H7 (cell line): ENCODE results near the gene SOS2. TPM values are rescaled to one million over a fixed set of nuclear protein-coding genes. Genes with fewer than 3 reads are reported as not detected.
"Not testable (repeated sequence)": the region's sequence is repeated elsewhere in the genome, so short reads cannot be mapped to it uniquely, and the experiment has no call there.

Experiments
- DNase-seq: peaks from one replicate; pipeline ENCODE4 v3.0.0; 2012
- H3K27me3 ChIP-seq: 2 replicates; pipeline ENCODE4 v1.6.0; 2011; ENCODE audit warnings: mild to moderate bottlenecking, low read length; ENCODE audit not compliant: control insufficient read depth, insufficient read depth
- H3K36me3 ChIP-seq: replicated peaks from 2 replicates; pipeline ENCODE4 v1.5.1; 2011; ENCODE audit warnings: low read length; ENCODE audit not compliant: control insufficient read depth, insufficient read depth
- H3K4me3 ChIP-seq: 2 replicates; pipeline ENCODE4 v1.5.1; 2011; ENCODE audit warnings: low read depth, mild to moderate bottlenecking, control low read depth, low read length, moderate library complexity; ENCODE audit not compliant: insufficient read depth
- total RNA-seq: library from RNA; depleted of rRNA; stranded (reverse); fragments of >200 nt; shearing (Covaris generic); gene quantifications from 2 replicates; pipeline ENCODE4 v1.2.3, GENCODE V29; 2014

SOS2 gene
- total RNA-seq, 1 experiment from 2014 or later = 12.9 TPM

DNA sequence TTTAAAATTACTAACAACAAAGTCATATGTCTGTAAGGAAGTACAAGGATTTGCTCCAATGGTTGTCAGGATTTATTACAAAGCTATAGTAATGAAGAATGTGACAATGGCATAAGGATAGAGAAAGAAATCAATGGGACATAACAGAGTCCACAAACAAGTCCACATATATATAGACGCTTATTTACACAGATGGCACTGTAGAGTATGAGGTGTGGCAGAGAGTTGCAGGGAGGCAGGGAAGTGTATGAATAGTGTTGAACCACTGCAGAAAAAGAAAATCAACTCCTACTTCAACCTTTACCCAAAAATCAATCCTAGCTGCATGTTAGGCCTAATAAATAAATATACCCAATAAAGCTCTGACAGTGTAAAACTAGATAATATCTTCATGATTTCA is 21.3 kb downstream of the SOS2 start:
- Histone ChIP-seq H3K36me3 (no peaks in the 10 kb centered on the region), H3K27me3 (no peaks in the 10 kb centered on the region), H3K4me3 (no peak overlapping the region)
- no peak for DNase-seq

DNA sequence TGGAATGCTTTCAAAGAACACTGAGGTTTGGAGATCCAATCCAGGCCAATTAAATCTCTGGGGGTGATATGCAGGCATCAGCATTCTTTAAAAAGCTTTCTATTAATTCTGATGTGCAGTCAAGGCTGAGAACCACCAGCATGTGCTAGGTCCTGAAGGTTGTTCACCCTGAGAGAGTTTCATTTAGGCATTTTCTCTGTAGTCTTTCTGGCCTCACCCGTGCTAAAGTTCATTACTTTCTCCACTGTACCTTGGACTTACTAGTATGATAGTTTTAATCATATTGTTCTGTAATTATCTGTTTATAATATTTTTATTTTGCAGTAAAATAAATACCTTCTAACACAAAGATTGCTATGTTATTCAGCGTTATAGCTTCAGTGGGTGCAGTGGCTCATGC is 32.9 kb downstream of the SOS2 start:
- H3K27me3 ChIP-seq = no peaks in the 10 kb centered on the region
- H3K36me3 ChIP-seq = no peaks in the 10 kb centered on the region; the same call in 1 of the 2 replicates
- no peak overlapping the region for H3K4me3 ChIP-seq
- DNase-seq = no peak

DNA sequence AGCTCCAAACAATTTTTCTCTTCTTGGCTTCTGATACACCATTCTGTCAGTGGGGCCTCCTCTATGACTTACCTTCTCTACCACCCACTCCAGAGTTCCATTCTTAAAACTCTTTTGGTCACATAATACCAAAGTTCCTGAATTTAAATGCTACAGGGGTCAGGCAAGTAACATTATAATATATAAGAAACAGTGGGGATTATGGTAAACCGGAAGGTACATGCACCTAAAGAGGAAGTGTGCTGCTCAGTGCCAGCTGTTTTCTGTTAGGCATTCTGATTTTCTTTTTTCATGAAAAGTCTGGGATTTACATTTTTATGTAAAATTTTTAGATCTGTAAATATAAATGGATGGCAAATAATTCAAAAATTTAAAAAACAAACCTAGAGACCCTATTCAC is 39.9 kb downstream of the SOS2 start:
- no peak for DNase-seq
- Histone ChIP-seq H3K36me3 (no peaks in the 10 kb centered on the region), H3K27me3 (no peaks in the 10 kb centered on the region), H3K4me3 (no peak overlapping the region)

DNA sequence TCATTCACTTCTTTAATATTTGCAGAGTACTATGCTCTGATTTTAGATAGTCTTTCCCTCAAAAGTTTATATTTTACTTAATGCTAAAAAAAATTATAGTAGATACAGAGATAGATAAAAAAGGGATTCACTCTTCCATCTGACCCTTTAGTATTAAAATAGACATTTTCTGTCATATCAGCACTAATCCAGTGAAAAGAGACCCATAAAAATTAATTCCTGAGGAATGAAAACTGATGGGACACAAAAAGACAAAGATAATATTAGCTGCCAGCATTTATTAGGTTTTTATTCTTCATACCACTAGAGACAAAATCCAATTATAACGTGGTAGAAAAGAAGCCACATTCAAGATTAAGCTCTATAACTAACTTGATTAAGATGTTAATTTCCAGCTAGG is 45.3 kb downstream of the SOS2 start:
- Histone ChIP-seq H3K36me3 (no peaks in the 10 kb centered on the region), H3K27me3 (no peaks in the 10 kb centered on the region), H3K4me3 (no peak overlapping the region)
- DNase-seq = no peak

DNA sequence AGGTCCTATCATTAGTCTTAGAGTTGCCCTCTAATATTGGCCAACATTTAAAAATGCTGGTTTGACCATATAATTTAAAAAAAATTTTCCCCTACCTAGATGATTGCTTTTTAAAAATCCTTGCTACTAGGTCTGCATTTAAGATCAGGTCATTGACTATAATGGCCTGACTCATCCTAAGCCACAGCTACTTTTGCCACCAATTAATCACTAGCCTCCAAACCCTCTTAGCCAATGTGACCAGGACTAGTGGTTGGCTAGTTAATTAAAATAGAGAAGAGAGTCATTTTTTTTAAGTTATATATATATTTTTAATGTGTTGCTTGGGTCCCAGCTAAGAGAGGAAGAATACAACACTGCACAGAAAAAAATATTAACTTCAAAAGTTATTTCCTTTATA is 57.5 kb downstream of the SOS2 start:
- no peak for DNase-seq
- no peak overlapping the region for H3K4me3 ChIP-seq
- no peaks in the 10 kb centered on the region for H3K27me3 ChIP-seq
- no peaks in the 10 kb centered on the region for H3K36me3 ChIP-seq

DNA sequence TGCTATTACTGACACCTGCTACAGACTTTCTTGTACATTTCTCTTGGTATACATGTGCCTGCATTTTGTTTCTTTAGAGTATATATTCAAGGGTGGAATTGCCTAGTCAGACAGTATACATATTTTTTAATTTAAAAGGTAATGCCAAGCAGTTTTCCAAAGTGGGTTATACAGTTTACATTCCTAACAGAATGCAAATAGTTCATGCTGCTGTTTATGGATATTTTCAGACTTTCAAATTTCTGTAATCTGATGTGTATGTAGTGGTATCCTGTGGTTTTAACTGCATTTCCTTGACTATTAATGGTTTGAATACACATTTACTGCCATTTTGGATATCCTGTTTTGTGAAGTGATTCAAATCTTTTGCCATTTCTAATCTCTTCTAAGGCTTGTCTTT is 59.5 kb downstream of the SOS2 start:
- Histone ChIP-seq H3K36me3 (no peaks in the 10 kb centered on the region), H3K4me3 (no peak overlapping the region), H3K27me3 (no peaks in the 10 kb centered on the region)
- no peak for DNase-seq

DNA sequence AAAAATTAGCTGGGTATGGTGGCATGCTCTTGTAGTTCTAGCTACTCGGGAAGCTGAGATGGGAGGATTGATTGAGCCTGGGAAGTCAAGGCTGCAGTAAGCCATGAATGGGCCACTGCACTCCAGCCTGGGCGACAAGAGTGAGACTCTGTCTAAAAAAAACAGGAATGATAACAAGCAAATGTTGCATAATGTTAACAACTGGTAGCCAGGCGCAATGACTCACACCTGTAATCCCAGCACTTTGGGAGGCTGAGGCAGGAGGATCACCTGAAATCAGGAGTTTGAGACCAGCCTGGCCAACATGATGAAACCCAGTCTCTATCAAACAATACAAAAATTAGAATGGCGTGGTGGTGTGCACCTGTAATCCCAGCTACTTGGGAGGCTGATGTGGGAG is 64.0 kb downstream of the SOS2 start:
- H3K27me3 ChIP-seq, H3K36me3 ChIP-seq, H3K4me3 ChIP-seq, DNase-seq: not testable (repeated sequence)

DNA sequence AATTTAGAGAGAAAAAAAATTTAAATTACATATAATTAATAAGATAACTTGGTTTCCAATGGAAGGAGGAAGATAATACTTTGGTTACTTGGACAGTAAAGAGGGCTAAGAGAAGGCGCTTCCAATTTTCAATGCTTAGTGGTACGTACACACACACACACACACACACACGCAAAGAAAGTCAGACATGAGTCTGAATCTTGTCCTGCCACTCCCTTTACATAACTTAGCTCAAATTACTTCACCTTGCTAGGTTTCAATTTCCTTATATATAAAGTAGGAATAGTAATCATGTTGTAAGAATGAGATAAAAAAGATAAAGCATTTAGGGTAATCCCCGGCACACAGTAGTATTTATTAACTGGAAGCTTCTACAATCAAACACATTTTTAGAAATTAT is 75.3 kb downstream of the SOS2 start:
- no peaks in the 10 kb centered on the region; the same call in 1 of the 2 replicates for H3K36me3 ChIP-seq

DNA sequence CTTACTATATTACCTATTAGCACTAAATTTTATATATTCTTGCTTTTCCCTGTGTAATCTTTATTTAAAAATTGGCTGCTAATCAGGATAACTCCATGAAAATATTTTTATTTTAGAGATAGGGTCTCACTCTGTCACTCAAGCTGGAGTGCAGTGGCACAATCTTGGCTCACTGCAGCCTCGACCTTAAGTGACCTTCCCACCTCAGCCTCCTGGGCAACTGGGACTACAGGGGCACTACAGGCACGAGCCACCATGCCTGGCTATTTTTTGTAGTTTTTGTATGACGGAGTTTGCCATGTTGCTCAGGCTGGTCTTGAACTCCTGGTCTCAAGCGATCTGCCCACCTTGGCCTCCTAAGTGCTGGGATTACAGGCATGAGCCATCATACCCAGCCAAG is 82.6 kb downstream of the SOS2 start:
- no peak overlapping the region for H3K4me3 ChIP-seq
- DNase-seq = no peak
- no peaks in the 10 kb centered on the region; the same call in none of the 2 replicates for H3K36me3 ChIP-seq
- no peaks in the 10 kb centered on the region for H3K27me3 ChIP-seq

More for the DNA sequence above, 75.3 kb downstream of the SOS2 start:
- Histone ChIP-seq H3K4me3 (no peak overlapping the region), H3K27me3 (no peaks in the 10 kb centered on the region)
- DNase-seq = no peak

DNA sequence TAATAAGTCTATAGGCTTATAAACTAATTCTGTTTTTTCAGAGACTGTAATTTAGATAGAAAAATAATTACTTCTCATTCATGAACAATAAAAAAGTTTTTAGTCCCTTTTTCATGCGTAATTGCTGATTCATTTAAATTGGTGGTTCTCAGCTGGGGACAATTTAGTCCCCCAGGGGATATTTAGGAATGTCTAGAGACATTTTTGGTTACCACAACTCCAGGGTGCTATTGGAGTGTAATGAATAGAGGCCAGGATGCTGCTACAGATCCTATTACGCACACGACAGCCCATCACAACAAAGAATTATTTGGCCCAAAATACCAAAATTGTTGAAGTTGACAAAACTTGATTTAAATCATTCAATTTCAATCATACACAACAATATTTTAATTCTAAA is 92.2 kb downstream of the SOS2 start:
- Histone ChIP-seq H3K36me3 (no peaks in the 10 kb centered on the region), H3K4me3 (no peak overlapping the region), H3K27me3 (no peaks in the 10 kb centered on the region)
- peak; percentile 7 for DNase-seq

DNA sequence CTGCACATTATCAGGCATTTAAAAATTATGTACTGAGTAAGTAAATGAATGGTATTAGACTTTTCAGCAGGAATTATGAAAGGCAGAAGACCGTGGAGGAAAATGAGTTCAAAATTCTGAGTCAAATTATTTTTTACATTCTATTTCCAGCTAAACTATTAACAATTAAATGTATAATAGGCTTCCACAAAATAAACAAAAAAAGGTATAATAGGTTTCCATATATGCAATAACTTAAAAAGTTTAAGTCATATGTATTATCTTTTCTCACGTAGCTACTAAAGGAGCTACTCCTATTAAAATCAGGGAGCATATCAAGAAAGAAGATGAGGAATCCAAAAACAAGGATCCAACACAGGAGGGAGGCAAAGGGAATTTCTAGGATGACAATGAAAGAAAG is 103.6 kb downstream of the SOS2 start:
- no peak for DNase-seq
- no peaks in the 10 kb centered on the region for H3K36me3 ChIP-seq

DNA sequence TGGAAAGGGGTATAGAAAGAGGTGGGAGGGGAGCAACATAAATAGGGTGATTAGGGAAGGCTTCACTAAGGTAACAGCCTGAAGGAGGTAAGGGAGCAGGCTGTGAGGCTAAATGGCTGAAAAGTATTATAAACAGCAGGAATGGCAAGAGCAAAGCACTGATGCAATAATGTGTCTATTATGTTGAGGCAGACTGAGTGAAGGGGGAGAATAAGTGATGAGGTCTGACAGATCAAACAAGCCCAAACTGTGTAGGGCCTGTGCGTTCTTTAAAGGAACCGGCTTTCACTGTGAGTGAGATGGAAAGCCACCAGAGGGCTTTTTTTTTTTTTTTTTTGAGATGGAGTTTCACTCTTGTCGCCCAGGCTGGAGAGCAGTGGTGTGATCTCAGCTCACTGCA is 108.3 kb downstream of the SOS2 start:
- H3K4me3 ChIP-seq = no peak overlapping the region
- DNase-seq = no peak
- H3K27me3 ChIP-seq = no peaks in the 10 kb centered on the region

More for the DNA sequence above, 103.6 kb downstream of the SOS2 start:
- no peak overlapping the region for H3K4me3 ChIP-seq
- no peaks in the 10 kb centered on the region for H3K27me3 ChIP-seq

DNA sequence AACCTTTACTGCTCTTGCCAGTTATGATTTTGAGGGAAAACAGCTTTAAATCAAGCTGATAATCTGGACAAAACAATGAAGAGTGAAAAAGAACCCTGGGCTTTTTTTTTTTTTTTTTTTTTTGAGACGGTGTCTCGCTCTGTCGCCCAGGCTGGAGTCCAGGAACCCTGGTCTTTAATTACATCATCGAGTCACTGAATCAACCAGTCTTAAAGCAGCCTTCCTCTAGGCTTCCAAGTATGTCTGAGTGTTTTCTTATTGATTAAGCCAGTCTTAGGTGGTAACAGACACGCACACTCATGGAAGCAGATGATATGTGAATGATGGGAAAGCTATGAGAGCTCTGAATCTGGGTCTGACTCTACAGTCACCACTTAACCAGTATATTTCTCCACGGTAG is 109.1 kb downstream of the SOS2 start:
- H3K36me3 ChIP-seq = no peaks in the 10 kb centered on the region
- no peak for DNase-seq
- H3K27me3 ChIP-seq = no peaks in the 10 kb centered on the region
- no peak overlapping the region for H3K4me3 ChIP-seq

More for the DNA sequence above, 108.3 kb downstream of the SOS2 start:
- H3K36me3 ChIP-seq = no peaks in the 10 kb centered on the region

DNA sequence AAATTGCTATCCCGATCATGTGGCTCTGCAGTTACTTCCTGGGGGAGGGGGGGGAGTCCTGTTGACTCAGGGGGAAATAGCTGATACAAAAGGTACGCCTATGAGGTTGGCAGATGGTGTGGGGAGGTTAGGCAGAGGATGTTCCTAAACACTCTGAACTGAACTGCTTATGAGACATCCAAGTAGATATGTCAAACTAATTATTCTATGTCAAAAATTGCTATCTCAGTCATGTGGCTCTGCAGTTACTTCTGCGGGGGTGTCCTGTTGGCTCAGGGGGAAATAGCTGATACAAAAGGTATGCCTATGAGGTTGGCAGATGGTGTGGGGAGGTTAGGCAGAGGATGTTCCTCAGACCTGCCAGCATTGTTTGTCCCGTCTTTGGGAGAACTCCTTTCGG is 109.9 kb downstream of the SOS2 start:
- Histone ChIP-seq H3K36me3 (no peaks in the 10 kb centered on the region), H3K4me3 (no peak overlapping the region), H3K27me3 (no peaks in the 10 kb centered on the region)
- DNase-seq = no peak

DNA sequence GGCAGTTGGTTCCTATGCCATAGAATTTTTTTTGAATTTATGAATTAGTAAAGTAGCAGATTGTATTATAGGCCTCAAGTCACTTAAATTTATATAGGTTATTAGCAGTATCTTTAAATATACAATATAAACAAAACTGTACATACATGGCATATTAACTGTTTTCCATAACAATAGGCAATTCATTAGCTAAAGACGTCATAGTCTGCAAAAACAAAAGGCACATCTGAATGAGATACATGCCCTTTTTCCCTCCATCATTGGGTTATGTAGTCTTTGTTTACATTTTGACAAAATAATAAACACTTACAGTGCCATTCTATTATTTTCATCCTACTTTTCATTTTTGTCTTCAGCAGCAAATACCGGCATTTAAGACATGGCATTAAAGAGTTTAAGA is 113.9 kb downstream of the SOS2 start:
- no peaks in the 10 kb centered on the region for H3K27me3 ChIP-seq
- no peak for DNase-seq
- H3K36me3 ChIP-seq = peaks cover 13% of the 10 kb centered on the region
- H3K4me3 ChIP-seq = no peak overlapping the region

DNA sequence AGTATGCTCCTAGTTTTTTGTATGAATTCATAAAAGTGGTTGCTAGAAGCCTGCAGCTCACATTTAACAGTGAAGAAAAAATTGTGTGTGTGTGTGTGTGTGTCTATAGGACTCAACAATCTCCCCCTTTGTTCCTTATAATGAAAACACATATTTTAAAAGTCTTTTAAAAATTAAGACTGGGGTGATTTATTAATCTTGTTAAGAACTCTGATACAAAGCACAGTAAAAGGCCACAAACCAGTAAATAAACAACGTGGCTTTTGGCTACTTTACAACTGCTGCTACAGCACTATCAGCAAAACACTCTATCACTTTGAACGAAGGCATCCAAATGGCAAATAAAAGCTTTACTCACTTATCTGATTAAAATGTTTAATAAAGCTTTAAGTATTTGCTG is 114.4 kb downstream of the SOS2 start:
- no peak for DNase-seq
- H3K4me3 ChIP-seq = peak overlapping the region; percentile 12; the same call in 1 of the 2 replicates
- no peaks in the 10 kb centered on the region for H3K27me3 ChIP-seq
- peaks cover 16% of the 10 kb centered on the region for H3K36me3 ChIP-seq
